Stimulated activated naive CD8-positive, alpha-beta T cell treated with anti-CD3 and anti-CD28 coated beads, Interleukin-15, Interleukin-2, amounts not matched to agents 100 ng/mL and 50 ng/mL, for 24 hours (primary cell): Measurements from ENCODE around the gene NDUFS6.
"Not testable (repeated sequence)": the region's sequence is repeated elsewhere in the genome, so short reads cannot be mapped to it uniquely, and the experiment has no call there.

Experiments
- H3K27ac Mint-ChIP-seq: one replicate; pipeline ENCODE4 v1.8.0; 2021; ENCODE audit warnings: mild to moderate bottlenecking, mixed read lengths
- H3K27me3 Mint-ChIP-seq: one replicate; pipeline ENCODE4 v1.8.0; 2021; ENCODE audit warnings: mixed read lengths
- H3K36me3 Mint-ChIP-seq: one replicate; pipeline ENCODE4 v1.8.0; 2021; ENCODE audit warnings: low read depth, mixed read lengths
- H3K4me1 Mint-ChIP-seq: one replicate; pipeline ENCODE4 v1.8.0; 2021; ENCODE audit warnings: low read depth, mixed read lengths
- H3K4me3 Mint-ChIP-seq: one replicate; pipeline ENCODE4 v1.8.0; 2021; ENCODE audit warnings: mild to moderate bottlenecking, mixed read lengths
- H3K9me3 Mint-ChIP-seq: one replicate; pipeline ENCODE4 v1.8.0; 2021; ENCODE audit warnings: mixed read lengths

The NDUFS6 gene

GRCh38 chr5:1784197-1785050 is 16.8 kb upstream of the NDUFS6 start:
- Mint-ChIP-seq H3K27me3 (no peaks in the 10 kb centered on the region), H3K27ac (no peak overlapping the region), H3K4me1 (peaks cover 38% of the 10 kb centered on the region), H3K36me3 (no peaks in the 10 kb centered on the region), H3K9me3 (no peaks in the 10 kb centered on the region), H3K4me3 (no peak overlapping the region)

- Mint-ChIP-seq H3K27ac (no peak overlapping the region), H3K36me3 (no peaks in the 10 kb centered on the region), H3K4me3 (no peak overlapping the region), H3K9me3 (no peaks in the 10 kb centered on the region), H3K4me1 (peaks cover 45% of the 10 kb centered on the region), H3K27me3 (no peaks in the 10 kb centered on the region)
These were observed 16.1 kb upstream of the NDUFS6 start for GRCh38 chr5:1785062-1785461.

DNA sequence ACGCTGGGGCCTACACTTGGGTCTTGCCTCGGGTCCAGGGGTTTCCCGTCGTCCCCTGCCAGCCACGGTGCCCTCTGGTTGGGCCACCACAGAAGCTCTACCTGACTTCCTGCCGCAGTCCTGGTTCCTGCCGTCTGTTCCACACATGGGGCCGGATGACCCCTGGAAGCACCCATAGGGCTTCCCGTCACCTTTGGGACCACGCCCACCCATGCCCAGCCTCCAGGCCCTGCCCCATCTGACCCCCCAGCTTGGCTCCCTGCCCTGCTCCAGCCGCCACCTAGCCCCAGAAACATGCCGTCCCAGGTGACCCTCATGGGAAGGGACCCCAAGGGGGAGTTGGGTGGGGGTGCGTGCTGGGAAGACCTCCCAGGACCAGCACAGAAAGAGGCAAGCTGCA is 15.2 kb upstream of the NDUFS6 start:
- H3K4me1 Mint-ChIP-seq: peaks cover 52% of the 10 kb centered on the region
- no peaks in the 10 kb centered on the region for H3K9me3 Mint-ChIP-seq
- no peak overlapping the region for H3K4me3 Mint-ChIP-seq
- no peak overlapping the region for H3K27ac Mint-ChIP-seq
- H3K36me3 Mint-ChIP-seq: no peaks in the 10 kb centered on the region
- no peaks in the 10 kb centered on the region for H3K27me3 Mint-ChIP-seq

GRCh38 chr5:1786621-1787471 is 14.4 kb upstream of the NDUFS6 start:
- no peak overlapping the region for H3K4me3 Mint-ChIP-seq
- no peaks in the 10 kb centered on the region for H3K36me3 Mint-ChIP-seq
- H3K4me1 Mint-ChIP-seq: peaks cover 61% of the 10 kb centered on the region
- H3K27me3 Mint-ChIP-seq: no peaks in the 10 kb centered on the region
- no peaks in the 10 kb centered on the region for H3K9me3 Mint-ChIP-seq
- no peak overlapping the region for H3K27ac Mint-ChIP-seq

DNA sequence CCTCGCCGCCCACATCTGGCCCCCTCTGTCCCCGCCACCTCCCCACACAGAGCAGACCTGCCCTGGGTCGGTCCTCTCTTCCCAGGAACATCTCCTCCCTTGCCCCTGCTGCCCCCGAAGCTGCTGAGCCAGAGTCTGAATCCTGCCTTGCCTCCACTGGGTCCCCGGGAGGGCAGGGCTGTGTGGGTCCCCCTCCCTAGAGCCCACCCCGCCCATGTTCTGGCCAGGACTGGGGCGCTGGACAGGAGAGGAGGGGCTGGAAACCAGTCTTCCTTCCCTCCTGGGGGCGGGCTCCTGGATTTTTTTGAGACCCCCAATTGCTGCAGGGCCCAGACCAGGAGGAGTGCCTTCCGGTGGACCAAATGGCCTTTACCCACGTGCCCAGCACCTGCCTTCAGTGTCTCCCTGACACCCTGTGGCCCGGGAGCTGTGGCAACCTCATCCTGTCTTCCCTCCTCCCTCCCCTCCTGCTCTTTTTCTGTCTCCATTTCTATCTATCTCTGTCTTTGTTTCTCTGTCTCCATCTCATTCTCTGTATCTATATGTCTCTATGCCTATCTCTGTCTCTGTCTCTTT is 13.6 kb upstream of the NDUFS6 start:
- H3K4me3 Mint-ChIP-seq: no peak overlapping the region
- no peaks in the 10 kb centered on the region for H3K36me3 Mint-ChIP-seq
- H3K27me3 Mint-ChIP-seq: no peaks in the 10 kb centered on the region
- no peaks in the 10 kb centered on the region for H3K9me3 Mint-ChIP-seq
- peak overlapping the region; percentile 38 for H3K27ac Mint-ChIP-seq
- H3K4me1 Mint-ChIP-seq: peaks cover 65% of the 10 kb centered on the region

- no peaks in the 10 kb centered on the region for H3K9me3 Mint-ChIP-seq
- H3K4me3 Mint-ChIP-seq: no peak overlapping the region
- peaks cover 65% of the 10 kb centered on the region for H3K4me1 Mint-ChIP-seq
- peaks cover 5% of the 10 kb centered on the region for H3K36me3 Mint-ChIP-seq
- no peaks in the 10 kb centered on the region for H3K27me3 Mint-ChIP-seq
- no peak overlapping the region for H3K27ac Mint-ChIP-seq
These were observed 13.0 kb upstream of the NDUFS6 start for GRCh38 chr5:1788200-1788599.

GRCh38 chr5:1788828-1789227 is 12.4 kb upstream of the NDUFS6 start:
- peaks cover 5% of the 10 kb centered on the region for H3K36me3 Mint-ChIP-seq
- H3K4me1 Mint-ChIP-seq: peaks cover 66% of the 10 kb centered on the region
- peak overlapping the region; percentile 22 for H3K27ac Mint-ChIP-seq
- H3K27me3 Mint-ChIP-seq: no peaks in the 10 kb centered on the region
- H3K4me3 Mint-ChIP-seq: no peak overlapping the region
- H3K9me3 Mint-ChIP-seq: no peaks in the 10 kb centered on the region

GRCh38 chr5:1789438-1789833 is 11.8 kb upstream of the NDUFS6 start:
- peak overlapping the region; percentile 22 for H3K27ac Mint-ChIP-seq
- H3K9me3 Mint-ChIP-seq, H3K36me3 Mint-ChIP-seq, H3K27me3 Mint-ChIP-seq: not testable (repeated sequence)
- H3K4me1 Mint-ChIP-seq: peaks cover 66% of the 10 kb centered on the region
- peak overlapping the region; percentile 40 for H3K4me3 Mint-ChIP-seq

DNA sequence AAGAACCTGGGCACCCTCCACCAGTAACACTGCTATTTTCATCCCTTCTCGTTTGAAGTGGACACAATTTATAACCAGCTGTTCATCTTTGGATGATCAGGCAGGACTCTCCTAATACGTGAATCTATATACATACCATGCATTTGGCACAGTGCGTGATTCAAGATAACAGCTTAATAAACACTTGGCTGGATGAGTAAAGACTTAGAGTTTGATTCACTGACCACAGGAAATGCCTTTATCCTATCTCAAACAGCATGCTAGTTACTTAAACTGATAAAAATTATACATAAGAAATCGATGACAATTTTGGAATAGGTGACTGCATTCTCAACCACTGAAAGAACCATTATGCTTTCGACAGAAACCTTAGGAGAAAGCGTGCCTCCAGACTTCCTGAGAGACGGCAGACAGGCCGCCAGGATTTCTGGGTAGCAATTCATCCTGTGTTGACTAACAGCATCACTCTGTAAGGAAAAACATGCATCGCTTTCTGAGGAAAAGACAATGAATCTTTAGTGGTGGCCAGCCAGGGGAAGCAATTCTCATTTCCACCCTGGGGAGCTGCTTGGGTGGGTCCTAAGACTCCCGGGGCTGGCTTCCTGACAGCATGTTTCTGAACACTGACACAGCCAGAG is 11.3 kb upstream of the NDUFS6 start:
- Mint-ChIP-seq H3K4me3 (peak overlapping the region; percentile 40), H3K36me3 (peaks cover 6% of the 10 kb centered on the region), H3K27ac (no peak overlapping the region)

DNA sequence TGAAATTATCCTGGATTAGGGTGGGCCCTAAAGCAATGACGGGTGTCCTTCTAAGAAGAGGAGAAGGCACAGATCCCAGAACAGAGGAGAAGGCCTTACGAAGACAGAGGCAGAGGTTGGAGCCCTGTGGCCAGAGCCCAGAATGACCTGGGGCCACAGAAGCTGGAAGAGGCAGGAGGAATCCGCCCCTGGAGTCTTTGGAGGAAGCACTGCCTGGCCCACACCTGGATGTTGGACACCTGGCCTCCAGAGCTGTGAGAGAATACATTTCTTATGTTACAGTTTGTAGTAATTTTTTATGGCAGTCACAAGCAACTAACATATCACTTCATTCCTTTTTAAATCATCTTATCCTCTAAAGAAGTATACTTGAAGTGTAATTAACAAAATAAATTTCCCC is 10.0 kb upstream of the NDUFS6 start:
- Mint-ChIP-seq H3K36me3 (peaks cover 13% of the 10 kb centered on the region), H3K27ac (no peak overlapping the region), H3K9me3 (no peaks in the 10 kb centered on the region), H3K4me3 (no peak overlapping the region), H3K4me1 (peaks cover 73% of the 10 kb centered on the region), H3K27me3 (no peaks in the 10 kb centered on the region)

More for the DNA sequence above, 11.3 kb upstream of the NDUFS6 start:
- no peaks in the 10 kb centered on the region for H3K9me3 Mint-ChIP-seq
- no peaks in the 10 kb centered on the region for H3K27me3 Mint-ChIP-seq
- peaks cover 66% of the 10 kb centered on the region for H3K4me1 Mint-ChIP-seq

- H3K27ac Mint-ChIP-seq: peak overlapping the region; percentile 99
- no peaks in the 10 kb centered on the region for H3K9me3 Mint-ChIP-seq
- no peaks in the 10 kb centered on the region for H3K27me3 Mint-ChIP-seq
- H3K4me3 Mint-ChIP-seq: peak overlapping the region; percentile 84
- H3K4me1 Mint-ChIP-seq: peaks cover 90% of the 10 kb centered on the region
- peaks cover 21% of the 10 kb centered on the region for H3K36me3 Mint-ChIP-seq
These were observed 8.4 kb upstream of the NDUFS6 start for GRCh38 chr5:1792842-1793266.

GRCh38 chr5:1793301-1793740 is 7.9 kb upstream of the NDUFS6 start:
- Mint-ChIP-seq H3K4me3 (peak overlapping the region; percentile 84), H3K36me3 (peaks cover 25% of the 10 kb centered on the region), H3K27ac (peak overlapping the region; percentile 99), H3K27me3 (no peaks in the 10 kb centered on the region), H3K9me3 (no peaks in the 10 kb centered on the region), H3K4me1 (peaks cover 93% of the 10 kb centered on the region)

DNA sequence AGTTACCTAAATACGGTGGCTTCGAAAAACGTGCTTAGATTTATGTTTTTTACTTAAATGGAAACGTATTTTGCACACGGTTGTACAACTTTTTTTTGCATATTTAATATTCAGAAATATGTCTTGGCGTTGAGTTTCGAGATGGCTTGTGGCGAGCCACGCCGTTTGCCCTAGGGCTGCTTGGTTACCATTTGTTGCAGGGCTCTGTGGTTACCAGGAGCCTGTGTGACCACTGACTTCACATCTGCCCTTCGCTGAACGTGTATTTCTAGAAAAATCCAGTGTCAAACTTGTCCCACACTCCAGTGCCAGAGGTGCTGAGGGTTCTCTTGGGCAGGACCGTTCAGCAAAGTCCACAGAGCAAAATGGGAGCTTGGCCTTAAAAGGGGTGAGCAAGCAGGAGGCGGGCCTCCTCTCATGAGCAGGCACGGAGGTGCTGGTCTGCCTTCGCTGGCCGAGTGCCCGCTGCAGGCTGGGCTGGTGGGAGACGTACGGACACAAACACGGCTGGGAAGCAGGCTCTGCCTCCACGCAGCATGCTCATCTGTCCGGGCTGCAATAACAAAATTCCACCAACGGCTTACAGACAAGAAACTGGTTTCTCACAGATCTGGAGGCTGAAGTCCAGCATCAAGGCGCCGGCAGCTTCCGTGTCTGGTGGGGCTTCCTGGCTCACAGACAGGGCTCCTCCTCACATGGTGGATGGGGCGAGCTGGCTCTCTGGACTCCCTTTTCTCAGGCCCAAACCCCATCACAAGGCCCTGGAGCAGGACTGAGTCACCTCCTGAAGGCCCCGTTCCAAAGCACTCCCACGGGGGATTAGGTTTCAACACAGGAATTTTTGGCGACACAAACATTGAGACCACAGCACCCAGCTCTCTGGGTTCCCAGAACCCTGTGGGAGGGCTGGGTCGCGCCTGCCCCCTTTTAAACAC is 7.0 kb upstream of the NDUFS6 start:
- H3K27me3 Mint-ChIP-seq: no peaks in the 10 kb centered on the region
- peak overlapping the region; percentile 99 for H3K27ac Mint-ChIP-seq
- H3K36me3 Mint-ChIP-seq: peaks cover 29% of the 10 kb centered on the region
- H3K4me1 Mint-ChIP-seq: peaks cover 91% of the 10 kb centered on the region
- H3K9me3 Mint-ChIP-seq: no peaks in the 10 kb centered on the region
- peak overlapping the region; percentile 23 for H3K4me3 Mint-ChIP-seq

- Mint-ChIP-seq H3K9me3 (no peaks in the 10 kb centered on the region), H3K4me1 (peaks cover 87% of the 10 kb centered on the region), H3K4me3 (no peak overlapping the region), H3K36me3 (peaks cover 29% of the 10 kb centered on the region), H3K27ac (no peak overlapping the region), H3K27me3 (no peaks in the 10 kb centered on the region)
These were observed 6.3 kb upstream of the NDUFS6 start for GRCh38 chr5:1794901-1795290.
